ENCODE data around the gene NACA.

NACA gene

GRCh38 chr12:56687223-56688128 is 37.6 kb downstream of the NACA start:
- peak; percentile 49 for DNase-seq

- DNase-seq = no peak
Observed at GRCh38 chr12:56684745-56685359, 40.2 kb downstream of the NACA start.

- DNase-seq = no peak
Observed at GRCh38 chr12:56682323-56682722, 42.8 kb downstream of the NACA start.

DNA sequence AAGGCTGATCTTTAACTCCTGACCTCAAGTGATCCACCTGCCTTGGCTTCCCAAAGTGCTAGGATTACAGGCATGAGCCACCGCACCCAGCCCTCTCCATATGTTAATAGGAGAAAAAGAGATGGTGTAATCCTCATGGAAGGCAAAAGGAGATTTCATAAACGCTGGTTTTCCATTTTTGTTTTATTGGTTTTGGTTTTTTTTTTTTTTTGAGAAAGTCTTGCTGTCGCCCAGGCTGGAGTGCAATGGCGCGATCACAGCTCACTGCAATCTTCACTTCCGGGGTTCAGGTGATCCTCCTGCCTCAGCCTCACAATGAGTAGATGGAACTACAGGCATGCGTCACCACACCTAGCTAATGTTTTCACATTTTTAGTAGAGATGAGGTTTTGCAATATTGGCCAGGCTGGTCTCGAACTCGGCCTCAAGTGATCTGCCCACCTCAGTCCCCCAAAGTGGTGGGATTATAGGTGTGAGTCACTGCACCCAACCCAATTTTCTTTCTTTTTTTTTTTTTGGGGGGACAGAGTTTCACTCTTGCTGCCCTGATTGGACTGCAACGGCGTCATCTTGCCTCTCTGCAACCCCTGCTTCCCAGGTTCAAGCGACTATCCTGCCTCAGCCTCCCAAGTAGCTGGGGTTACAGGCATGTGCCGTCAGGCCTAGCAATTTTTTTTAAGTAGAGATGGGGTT is 45.1 kb downstream of the NACA start:
- no peak for DNase-seq

- DNase-seq = no peak
Observed at GRCh38 chr12:56678852-56679251, 46.2 kb downstream of the NACA start.

DNA sequence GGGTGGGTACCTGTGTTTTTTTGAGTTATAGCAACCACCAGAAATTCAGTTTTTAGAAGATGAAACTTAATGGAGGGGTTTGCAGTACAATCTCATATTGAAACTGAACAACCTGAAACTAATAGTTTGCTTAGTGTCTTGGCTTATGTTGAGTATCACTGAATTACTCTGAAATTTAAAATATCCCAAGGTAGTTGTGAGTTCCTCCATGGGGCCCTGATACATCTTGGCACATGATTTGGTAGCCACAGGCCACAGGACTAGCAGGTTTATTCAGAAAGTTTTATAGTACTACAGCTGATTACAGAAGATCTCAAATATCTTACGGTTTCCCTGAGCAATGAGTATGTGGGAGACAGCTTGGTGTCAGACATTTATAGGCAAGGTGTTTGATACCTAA is 47.4 kb downstream of the NACA start:
- DNase-seq = no peak

- no peak for DNase-seq
Observed at GRCh38 chr12:56676851-56677580, 48.1 kb downstream of the NACA start.

DNA sequence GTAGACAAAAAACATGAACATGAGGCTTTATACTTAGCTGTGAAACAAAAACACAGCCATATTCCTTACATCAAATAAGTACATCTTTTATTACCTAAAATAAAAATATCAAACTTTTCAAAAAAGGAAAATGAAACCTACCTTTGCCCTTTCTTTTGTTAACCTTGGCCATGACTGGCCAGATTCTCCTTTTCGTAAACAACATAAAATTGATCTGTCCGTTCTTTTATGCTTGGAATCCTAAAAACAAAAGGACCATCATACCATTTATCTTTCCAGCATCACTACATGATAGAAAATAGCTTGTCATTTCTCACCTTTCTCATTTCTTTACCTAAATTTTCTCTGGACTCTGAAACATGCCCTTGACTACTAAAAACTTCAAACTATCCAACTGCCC is 53.5 kb downstream of the NACA start:
- DNase-seq = no peak

DNA sequence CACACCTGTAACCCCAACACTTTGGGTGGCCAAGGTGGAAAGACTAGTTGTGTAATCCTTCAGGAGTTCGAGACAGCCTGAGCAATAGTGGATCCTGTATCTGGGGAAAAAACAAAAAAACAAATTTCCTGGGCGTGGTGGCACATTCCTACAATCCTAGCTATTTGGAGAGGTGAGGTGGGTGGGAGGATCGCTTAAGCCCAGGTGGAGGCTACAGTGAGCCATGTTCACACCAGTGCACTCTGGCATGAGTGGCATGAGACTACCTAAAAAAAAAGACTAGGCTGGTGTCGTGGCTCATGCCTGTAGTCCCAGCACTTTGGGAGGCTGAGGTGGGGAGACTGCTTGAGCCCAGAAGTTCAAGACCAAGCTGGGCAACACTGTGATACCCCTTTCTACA is 54.3 kb downstream of the NACA start:
- no peak for DNase-seq

DNA sequence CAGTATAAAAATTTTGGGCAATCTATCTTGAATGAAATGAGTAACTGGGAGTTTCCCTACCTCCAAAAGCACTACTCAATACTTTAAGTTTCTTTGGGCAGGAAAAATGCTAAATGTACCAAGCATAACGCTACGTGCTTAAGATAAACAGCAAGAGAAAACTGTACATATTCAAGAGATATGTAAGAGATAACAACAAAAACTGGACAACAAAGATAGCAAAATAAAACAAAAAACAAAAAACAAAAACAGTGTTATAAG is 57.0 kb downstream of the NACA start:
- DNase-seq = no peak
